Inferior parietal cortex (tissue), 1 donor: ENCODE measurements around the gene ZNRD2.

Source experiments
- DNase-seq: peaks from one replicate; pipeline ENCODE4 v3.0.0-alpha.2; 2016; ENCODE audit errors: extremely low spot score

The ZNRD2 gene

GRCh38 chr11:65538232-65538914 lies 31.9 kb upstream of the ZNRD2 start:
- no peak for DNase-seq

GRCh38 chr11:65538915-65539743 lies 31.1 kb upstream of the ZNRD2 start:
- no peak for DNase-seq

- DNase-seq, result no peak
Measured at GRCh38 chr11:65539744-65540289, 30.5 kb upstream of the ZNRD2 start.

GRCh38 chr11:65540290-65541092 lies 29.8 kb upstream of the ZNRD2 start:
- peak; percentile 88 for DNase-seq

GRCh38 chr11:65541093-65541982 lies 28.9 kb upstream of the ZNRD2 start:
- no peak for DNase-seq

- no peak for DNase-seq
Measured at GRCh38 chr11:65542738-65543390, 27.4 kb upstream of the ZNRD2 start.

- DNase-seq, result no peak
Measured at GRCh38 chr11:65545853-65546216, 24.4 kb upstream of the ZNRD2 start.

- DNase-seq, result no peak
Measured at GRCh38 chr11:65546217-65546958, 23.9 kb upstream of the ZNRD2 start.

- DNase-seq, result no peak
Measured at GRCh38 chr11:65547446-65548125, 22.7 kb upstream of the ZNRD2 start.

- no peak for DNase-seq
Measured at GRCh38 chr11:65548395-65548794, 21.9 kb upstream of the ZNRD2 start.

GRCh38 chr11:65549096-65549495 lies 21.2 kb upstream of the ZNRD2 start:
- no peak for DNase-seq

- no peak for DNase-seq
Measured at GRCh38 chr11:65551572-65552387, 18.5 kb upstream of the ZNRD2 start.

- DNase-seq, result no peak
Measured at GRCh38 chr11:65552388-65552951, 17.8 kb upstream of the ZNRD2 start.

GRCh38 chr11:65553301-65554001 lies 16.8 kb upstream of the ZNRD2 start:
- DNase-seq, result no peak

GRCh38 chr11:65554057-65554818 lies 16.0 kb upstream of the ZNRD2 start:
- DNase-seq, result no peak

- no peak for DNase-seq
Measured at GRCh38 chr11:65554842-65555430, 15.3 kb upstream of the ZNRD2 start.
